ENCODE results near the gene DAO. TPM values are rescaled to one million over a fixed set of nuclear protein-coding genes. Genes with fewer than 3 reads are reported as not detected.
A peak's percentile ranks its signal among the peaks of the same experiment; 100 is the strongest.

DAO gene
- total and polyA plus RNA-seq, 2 donors (not counting 1 experiment from before 2014, with no cell fraction given) = not detected

DNA sequence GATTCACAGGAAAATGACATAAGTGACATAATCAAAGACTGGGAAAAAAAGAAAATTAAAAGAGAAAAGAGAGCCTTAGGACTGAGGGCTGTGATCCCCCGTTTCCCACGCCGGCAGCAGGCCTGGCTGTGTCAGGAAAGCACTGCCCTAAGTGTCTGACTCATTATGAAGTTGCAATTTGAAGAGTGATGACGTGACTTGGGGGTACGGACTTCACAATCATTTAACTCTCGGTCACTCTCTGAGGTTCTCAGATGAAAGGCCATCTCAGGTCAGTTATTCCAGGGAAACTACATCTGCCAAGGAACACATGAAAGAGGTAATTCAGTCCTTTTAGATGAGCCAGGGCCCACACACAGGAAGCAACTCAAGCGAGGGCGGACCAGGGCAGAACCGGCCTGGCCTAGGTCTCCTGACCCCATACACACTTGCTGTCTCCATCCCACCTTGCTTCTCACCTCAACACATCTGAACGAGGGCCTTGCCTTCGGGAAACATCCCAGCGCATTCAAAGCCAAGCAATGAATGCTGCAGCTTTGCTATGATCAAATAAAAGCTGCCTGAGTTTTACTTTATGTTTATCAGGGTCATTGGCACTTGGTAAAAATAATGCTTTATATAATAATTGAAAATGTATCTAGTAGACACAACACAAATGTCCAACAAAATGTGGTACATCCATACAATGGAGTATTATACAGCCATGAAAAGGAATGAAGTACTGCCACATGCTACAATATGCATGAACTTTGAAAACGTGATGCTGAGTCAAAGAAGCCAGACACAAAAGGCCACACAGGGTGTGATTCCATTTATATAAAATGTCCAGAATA, 25.2 kb upstream of the DAO start:
- Histone ChIP-seq H3K27ac (ENCODE audit: insufficient read depth, low read length) (peak overlapping the region; percentile 100), H3K36me3 (ENCODE audit: control insufficient read depth, insufficient read depth, low read length) (peaks cover 3% of the 10 kb centered on the region), H3K9me3 (ENCODE audit: control insufficient read depth, insufficient read depth, low read depth, low read length) (no peaks in the 10 kb centered on the region), H2AFZ (ENCODE audit: low read length) (no peak overlapping the region), H3K4me1 (ENCODE audit: control insufficient read depth, extremely low read depth, insufficient read depth, low read length) (peaks cover 33% of the 10 kb centered on the region), H3K79me2 (ENCODE audit: control insufficient read depth, insufficient read depth, low read length) (peaks cover 59% of the 10 kb centered on the region), H3K4me3 (replicated peaks in 1 of 4; ENCODE audit: control extremely low read depth in 1 of 4, insufficient read depth in 1 of 4, low read depth in 3 of 4, low read length in 4 of 4) (peak overlapping the region in 2 of 4 experiments; percentile 21 to 99), H4K20me1 (ENCODE audit: control insufficient read depth, extremely low read depth, insufficient read depth, low read length) (no peaks in the 10 kb centered on the region), H3K9ac (ENCODE audit: insufficient read depth, low read length) (peak overlapping the region; percentile 54), H3K4me2 (ENCODE audit: extremely low read depth, insufficient read depth, low read length) (peak overlapping the region; percentile 71), H3K27me3 (ENCODE audit: control insufficient read depth, insufficient read depth, low read length) (no peaks in the 10 kb centered on the region)
- TF ChIP-seq, protein P1, sequence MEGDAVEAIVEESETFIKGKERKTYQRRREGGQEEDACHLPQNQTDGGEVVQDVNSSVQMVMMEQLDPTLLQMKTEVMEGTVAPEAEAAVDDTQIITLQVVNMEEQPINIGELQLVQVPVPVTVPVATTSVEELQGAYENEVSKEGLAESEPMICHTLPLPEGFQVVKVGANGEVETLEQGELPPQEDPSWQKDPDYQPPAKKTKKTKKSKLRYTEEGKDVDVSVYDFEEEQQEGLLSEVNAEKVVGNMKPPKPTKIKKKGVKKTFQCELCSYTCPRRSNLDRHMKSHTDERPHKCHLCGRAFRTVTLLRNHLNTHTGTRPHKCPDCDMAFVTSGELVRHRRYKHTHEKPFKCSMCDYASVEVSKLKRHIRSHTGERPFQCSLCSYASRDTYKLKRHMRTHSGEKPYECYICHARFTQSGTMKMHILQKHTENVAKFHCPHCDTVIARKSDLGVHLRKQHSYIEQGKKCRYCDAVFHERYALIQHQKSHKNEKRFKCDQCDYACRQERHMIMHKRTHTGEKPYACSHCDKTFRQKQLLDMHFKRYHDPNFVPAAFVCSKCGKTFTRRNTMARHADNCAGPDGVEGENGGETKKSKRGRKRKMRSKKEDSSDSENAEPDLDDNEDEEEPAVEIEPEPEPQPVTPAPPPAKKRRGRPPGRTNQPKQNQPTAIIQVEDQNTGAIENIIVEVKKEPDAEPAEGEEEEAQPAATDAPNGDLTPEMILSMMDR (conservative IDR thresholded peaks at IDR 0.05 in 1 of 2, IDR thresholded peaks at IDR 0.05 in 1 of 2; ENCODE audit: low read depth in 1 of 2, low read length in 2 of 2) = no peak
- TF ChIP-seq EZH2 (IDR thresholded peaks at IDR 0.05; ENCODE audit: low read length, missing control alignments) = no peak
- DNase-seq (ENCODE audit: low read depth in 2 of 2) = peak; percentile 99

- Histone ChIP-seq H3K4me1 (ENCODE audit: control insufficient read depth, extremely low read depth, insufficient read depth, low read length) (peaks cover 33% of the 10 kb centered on the region), H4K20me1 (ENCODE audit: control insufficient read depth, extremely low read depth, insufficient read depth, low read length) (no peaks in the 10 kb centered on the region), H2AFZ (ENCODE audit: low read length) (no peak overlapping the region), H3K27me3 (ENCODE audit: control insufficient read depth, insufficient read depth, low read length) (no peaks in the 10 kb centered on the region), H3K4me2 (ENCODE audit: extremely low read depth, insufficient read depth, low read length) (peak overlapping the region; percentile 99), H3K79me2 (ENCODE audit: control insufficient read depth, insufficient read depth, low read length) (peaks cover 59% of the 10 kb centered on the region), H3K36me3 (ENCODE audit: control insufficient read depth, insufficient read depth, low read length) (peaks cover 3% of the 10 kb centered on the region), H3K9ac (ENCODE audit: insufficient read depth, low read length) (peak overlapping the region; percentile 97), H3K9me3 (ENCODE audit: control insufficient read depth, insufficient read depth, low read depth, low read length) (no peaks in the 10 kb centered on the region), H3K4me3 (replicated peaks in 1 of 4; ENCODE audit: control extremely low read depth in 1 of 4, insufficient read depth in 1 of 4, low read depth in 3 of 4, low read length in 4 of 4) (peak overlapping the region; percentile 93 to 100 (median 97)), H3K27ac (ENCODE audit: insufficient read depth, low read length) (peak overlapping the region; percentile 100)
- TF ChIP-seq EZH2 (IDR thresholded peaks at IDR 0.05; ENCODE audit: low read length, missing control alignments) = no peak
- TF ChIP-seq, protein P1 (conservative IDR thresholded peaks at IDR 0.05 in 1 of 2, IDR thresholded peaks at IDR 0.05 in 1 of 2; ENCODE audit: low read depth in 1 of 2, low read length in 2 of 2) = no peak
- peak; percentile 40 to 71 for DNase-seq (ENCODE audit: low read depth in 2 of 2)
Measured at GRCh38 chr12:108855284-108856169, 24.4 kb upstream of the DAO start.

DNA sequence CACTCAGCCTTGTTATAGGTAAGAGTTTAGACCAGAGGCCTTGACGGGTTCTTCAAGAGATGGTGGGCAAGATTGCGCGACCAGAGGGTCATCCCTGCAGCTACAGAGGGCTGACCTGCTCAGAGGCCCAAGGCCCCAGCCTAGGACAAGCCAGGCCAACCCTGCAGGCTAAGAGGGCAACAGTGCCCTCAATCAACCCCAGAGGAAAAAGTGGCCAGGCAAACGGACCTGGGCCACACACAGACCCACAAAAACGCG, 23.8 kb upstream of the DAO start:
- H3K4me2 ChIP-seq (ENCODE audit: extremely low read depth, insufficient read depth, low read length) = peak overlapping the region; percentile 99
- H3K9me3 ChIP-seq (ENCODE audit: control insufficient read depth, insufficient read depth, low read depth, low read length) = no peaks in the 10 kb centered on the region
- TF ChIP-seq EZH2 (IDR thresholded peaks at IDR 0.05; ENCODE audit: low read length, missing control alignments) = no peak
- TF ChIP-seq, protein P1 (conservative IDR thresholded peaks at IDR 0.05 in 1 of 2, IDR thresholded peaks at IDR 0.05 in 1 of 2; ENCODE audit: low read depth in 1 of 2, low read length in 2 of 2) = no peak
- H3K4me1 ChIP-seq (ENCODE audit: control insufficient read depth, extremely low read depth, insufficient read depth, low read length) = peaks cover 29% of the 10 kb centered on the region
- H3K4me3 ChIP-seq (replicated peaks in 1 of 4; ENCODE audit: control extremely low read depth in 1 of 4, insufficient read depth in 1 of 4, low read depth in 3 of 4, low read length in 4 of 4) = peak overlapping the region; percentile 93 to 100 (median 97)
- peak overlapping the region; percentile 100 for H3K27ac ChIP-seq (ENCODE audit: insufficient read depth, low read length)
- peaks cover 54% of the 10 kb centered on the region for H3K79me2 ChIP-seq (ENCODE audit: control insufficient read depth, insufficient read depth, low read length)
- no peak for DNase-seq (ENCODE audit: low read depth in 2 of 2)
- peaks cover 1% of the 10 kb centered on the region for H3K36me3 ChIP-seq (ENCODE audit: control insufficient read depth, insufficient read depth, low read length)
- H4K20me1 ChIP-seq (ENCODE audit: control insufficient read depth, extremely low read depth, insufficient read depth, low read length) = no peaks in the 10 kb centered on the region
- peak overlapping the region; percentile 97 for H3K9ac ChIP-seq (ENCODE audit: insufficient read depth, low read length)
- no peaks in the 10 kb centered on the region for H3K27me3 ChIP-seq (ENCODE audit: control insufficient read depth, insufficient read depth, low read length)
- H2AFZ ChIP-seq (ENCODE audit: low read length) = no peak overlapping the region
